Fibroblast of mammary gland (primary cell): ENCODE results near the gene OR8D2.
A peak's percentile ranks its signal among the peaks of the same experiment; 100 is the strongest.

ENCODE experiments used
- DNase-seq: peaks from one replicate; pipeline ENCODE4 v3.0.0-alpha.2; 2010; ENCODE audit warnings: low read depth
- H3K4me3 ChIP-seq: 2 replicates; pipeline ENCODE4 v1.5.1; 2011; ENCODE audit warnings: low read depth, mild to moderate bottlenecking, low read length, moderate library complexity; ENCODE audit not compliant: control insufficient read depth
- TF ChIP-seq, protein P1 (sequence below): conservative IDR thresholded peaks from 2 replicates; pipeline ENCODE4 v1.5.1; 2011; ENCODE audit warnings: low read depth, low read length, inconsistent platforms; ENCODE audit not compliant: control insufficient read depth, insufficient read depth

OR8D2 gene

DNA sequence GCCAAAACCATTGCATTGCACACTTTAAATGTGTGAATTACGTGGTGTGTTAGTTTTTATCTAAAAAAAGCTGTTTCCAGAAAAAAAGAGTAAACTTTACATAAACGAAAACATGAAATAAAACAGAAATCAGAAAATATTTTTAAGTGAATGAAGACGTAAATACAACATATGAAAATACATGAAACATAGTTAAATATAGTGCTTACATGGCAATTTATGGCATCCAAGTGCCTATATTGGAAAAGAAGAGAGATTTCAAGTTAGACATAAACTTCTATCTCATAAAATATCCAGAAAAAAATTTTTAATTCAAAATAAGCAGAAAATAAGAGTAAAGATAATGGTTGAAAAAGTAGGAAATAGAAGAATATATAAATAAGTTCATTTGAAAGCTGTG is 11.9 kb upstream of the OR8D2 start:
- H3K4me3 ChIP-seq: no peak overlapping the region
- TF ChIP-seq, protein P1, sequence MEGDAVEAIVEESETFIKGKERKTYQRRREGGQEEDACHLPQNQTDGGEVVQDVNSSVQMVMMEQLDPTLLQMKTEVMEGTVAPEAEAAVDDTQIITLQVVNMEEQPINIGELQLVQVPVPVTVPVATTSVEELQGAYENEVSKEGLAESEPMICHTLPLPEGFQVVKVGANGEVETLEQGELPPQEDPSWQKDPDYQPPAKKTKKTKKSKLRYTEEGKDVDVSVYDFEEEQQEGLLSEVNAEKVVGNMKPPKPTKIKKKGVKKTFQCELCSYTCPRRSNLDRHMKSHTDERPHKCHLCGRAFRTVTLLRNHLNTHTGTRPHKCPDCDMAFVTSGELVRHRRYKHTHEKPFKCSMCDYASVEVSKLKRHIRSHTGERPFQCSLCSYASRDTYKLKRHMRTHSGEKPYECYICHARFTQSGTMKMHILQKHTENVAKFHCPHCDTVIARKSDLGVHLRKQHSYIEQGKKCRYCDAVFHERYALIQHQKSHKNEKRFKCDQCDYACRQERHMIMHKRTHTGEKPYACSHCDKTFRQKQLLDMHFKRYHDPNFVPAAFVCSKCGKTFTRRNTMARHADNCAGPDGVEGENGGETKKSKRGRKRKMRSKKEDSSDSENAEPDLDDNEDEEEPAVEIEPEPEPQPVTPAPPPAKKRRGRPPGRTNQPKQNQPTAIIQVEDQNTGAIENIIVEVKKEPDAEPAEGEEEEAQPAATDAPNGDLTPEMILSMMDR: no peak
- no peak for DNase-seq

DNA sequence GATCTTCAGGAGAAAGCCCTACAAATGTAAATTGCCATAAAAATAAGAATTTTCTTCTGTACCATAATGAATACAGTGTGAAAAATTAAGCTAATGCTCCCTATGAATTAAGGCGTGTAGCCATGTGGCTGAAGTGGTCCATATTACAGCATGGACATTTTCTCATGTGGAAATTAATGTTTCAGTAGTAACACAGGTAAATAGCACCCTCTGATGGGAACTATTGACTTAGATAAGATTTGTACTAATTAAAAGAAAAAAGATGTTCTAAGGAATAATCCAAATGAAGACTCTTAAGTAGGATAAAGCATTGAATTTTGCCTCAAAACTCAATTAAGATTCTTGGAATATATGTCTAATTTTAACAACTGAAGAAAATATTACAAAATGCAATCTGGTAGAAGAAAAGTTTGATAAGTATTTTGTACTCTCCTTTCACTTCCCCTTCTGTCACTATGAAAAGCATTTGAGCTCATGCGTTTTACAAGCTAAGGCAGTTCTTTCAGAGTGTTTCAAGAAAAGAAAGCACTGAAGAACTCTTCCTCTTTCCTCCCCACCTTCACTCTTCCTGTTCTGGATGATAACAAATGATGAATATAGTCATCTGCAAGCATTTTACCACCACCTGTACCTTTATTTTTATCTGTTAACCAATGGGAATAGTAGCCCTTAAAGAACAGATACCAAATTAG is 9.9 kb upstream of the OR8D2 start:
- TF ChIP-seq, protein P1: no peak
- DNase-seq: peak; percentile 9

DNA sequence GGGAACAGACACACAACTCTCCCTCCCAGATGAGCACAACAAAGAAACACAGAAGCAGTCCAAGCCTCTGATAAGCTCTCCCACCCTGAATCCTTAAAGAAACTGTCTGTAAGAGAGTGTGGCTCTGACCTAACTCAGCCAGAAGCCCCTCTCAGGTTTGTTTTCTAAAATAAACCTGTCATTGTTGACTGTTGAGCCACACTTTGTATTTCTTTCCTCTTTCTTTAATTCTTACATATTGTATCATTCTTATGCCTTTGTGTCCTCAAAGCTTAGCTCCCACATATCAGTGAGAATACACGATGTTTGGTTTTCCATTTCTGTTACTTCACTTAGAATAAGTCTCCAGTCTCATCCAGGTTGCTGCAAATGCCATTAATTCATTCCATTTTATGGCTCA is 7.8 kb upstream of the OR8D2 start:
- DNase-seq: no peak
- TF ChIP-seq, protein P1: no peak
- H3K4me3 ChIP-seq: no peak overlapping the region

More for the DNA sequence above, 9.9 kb upstream of the OR8D2 start:
- no peak overlapping the region for H3K4me3 ChIP-seq

DNA sequence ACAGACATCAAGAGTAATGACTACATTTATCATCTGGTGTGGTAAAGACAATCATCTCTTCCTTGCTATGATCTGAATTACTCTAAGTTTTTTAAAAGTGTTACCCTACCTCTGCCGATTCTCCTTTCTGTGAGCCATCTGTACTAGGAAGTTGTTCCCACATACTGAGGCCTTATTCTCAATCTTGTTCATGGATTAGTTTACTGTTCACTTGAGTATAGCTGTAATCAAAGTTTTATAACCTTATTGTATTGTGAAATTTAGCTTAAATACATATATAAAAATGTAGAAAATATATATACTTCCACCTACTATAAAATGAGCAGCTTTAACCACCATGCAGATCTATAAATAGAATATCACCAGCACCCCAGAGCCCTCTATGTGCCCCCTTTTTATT is 2.4 kb upstream of the OR8D2 start:
- no peak overlapping the region for H3K4me3 ChIP-seq
- DNase-seq: no peak
- TF ChIP-seq, protein P1: no peak

DNA sequence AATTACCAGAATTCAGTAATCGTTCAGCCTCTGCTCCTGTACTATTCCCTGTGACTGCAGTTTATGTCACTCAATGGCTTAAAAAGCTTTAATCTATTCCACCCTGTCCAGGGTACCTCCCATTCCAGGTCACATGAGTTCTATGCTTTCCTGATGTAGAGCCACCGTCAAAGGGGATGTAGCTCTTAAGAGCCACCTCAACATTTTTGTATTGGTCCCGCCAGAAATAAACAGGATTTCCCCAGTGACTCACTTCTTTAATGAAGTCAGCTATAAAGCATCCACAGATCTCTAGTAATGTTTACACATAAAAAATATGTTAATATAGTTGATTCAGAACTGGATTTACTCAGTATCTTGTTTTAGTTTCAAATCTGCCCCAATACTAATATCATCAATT is 4.9 kb downstream of the OR8D2 start:
- TF ChIP-seq, protein P1: no peak
- DNase-seq: peak; percentile 31
- no peak overlapping the region for H3K4me3 ChIP-seq

DNA sequence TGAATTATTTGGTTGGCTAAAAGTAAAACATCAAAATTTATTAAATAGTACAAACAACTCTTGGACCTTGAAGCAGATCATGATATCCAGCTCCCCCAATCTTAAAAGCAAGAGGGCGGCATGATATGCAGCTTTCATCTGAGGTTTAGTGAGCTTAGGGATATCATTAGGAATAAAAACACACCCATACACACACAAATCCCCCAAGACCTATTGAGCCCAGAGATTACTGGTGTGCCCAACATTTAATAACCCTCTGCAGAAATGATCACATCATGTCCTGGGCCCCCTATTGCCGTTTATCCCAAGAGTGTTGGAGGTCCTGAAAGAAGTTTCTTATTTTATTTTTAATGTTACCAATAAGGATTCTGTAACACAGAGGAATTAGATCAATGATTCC is 6.1 kb downstream of the OR8D2 start, which contains the start of gene OR8D1:
TSS of gene OR8D1 (minus strand) at position 101 of the 400 bp plus-strand sequence. CDS start 3,183 bp downstream, outside the sequence.
- no peak within 1 kb of the TSS for H3K4me3 ChIP-seq
- TF ChIP-seq, protein P1: no peak
- no peak for DNase-seq
